NCI-H1105 treated with DMSO at 0.1 percent for 48 hours (cell line): ENCODE measurements around the gene PCNX1.
"Not testable (repeated sequence)": the region's sequence is repeated elsewhere in the genome, so short reads cannot be mapped to it uniquely, and the experiment has no call there.

ENCODE experiments used
- DNase-seq: peaks from one replicate; lab custom pipeline; 2025; lab: John Stamatoyannopoulos, UW

The PCNX1 gene

GRCh38 chr14:71129716-71130490 lies 222.6 kb downstream of the PCNX1 start:
- not testable (repeated sequence) for DNase-seq

DNA sequence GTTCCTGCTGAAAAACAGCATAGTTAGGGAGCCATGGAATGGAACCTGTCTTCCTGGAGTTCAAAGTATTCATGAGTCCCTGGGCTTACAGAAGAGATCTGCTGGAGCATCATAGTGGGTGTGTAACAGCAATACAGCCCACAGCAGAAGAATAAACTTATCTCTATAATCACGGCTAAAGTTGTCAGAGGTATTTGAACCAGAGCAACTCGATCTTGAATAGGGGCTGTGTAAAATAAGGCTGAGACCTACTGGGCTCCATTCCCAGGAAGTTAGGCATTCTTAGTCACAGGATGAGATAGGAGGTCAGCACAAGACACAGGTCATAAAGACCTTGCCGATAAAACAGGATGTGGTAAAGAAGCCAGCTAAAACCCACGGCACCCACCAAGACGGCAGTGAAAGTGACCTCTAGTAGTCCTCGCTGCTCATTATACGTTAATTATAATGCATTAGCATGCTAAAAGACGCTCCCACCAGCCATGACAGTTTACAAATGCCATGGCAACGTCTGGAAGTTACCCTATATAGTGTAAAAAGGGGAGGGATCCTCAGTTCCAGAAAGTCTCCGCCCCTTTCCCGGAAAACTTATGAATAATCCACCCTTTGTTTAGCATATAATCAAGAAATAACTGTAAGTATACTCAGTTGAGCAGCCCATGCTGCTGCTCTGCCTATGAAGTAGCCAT lies 223.4 kb downstream of the PCNX1 start:
- DNase-seq: no peak

GRCh38 chr14:71133296-71133695 lies 226.0 kb downstream of the PCNX1 start:
- DNase-seq: no peak

DNA sequence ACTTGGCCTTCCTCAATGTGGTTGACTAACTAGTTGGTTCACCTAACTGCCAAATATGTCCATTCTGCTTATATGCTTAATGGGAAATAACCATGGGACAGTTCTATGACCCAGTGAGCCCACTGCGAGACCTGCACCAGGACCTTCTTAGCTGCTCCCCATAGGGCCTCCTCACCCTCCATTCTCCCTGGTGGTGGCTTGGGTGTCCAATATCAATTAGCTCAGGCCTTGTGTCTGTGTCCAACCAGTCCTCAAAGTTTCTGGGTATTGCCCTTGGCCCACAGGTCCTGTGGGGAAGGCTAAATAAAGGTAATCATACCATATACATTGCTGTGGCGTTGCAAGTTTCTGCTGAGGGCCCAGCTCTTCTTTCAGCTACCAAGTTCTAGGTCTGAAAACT lies 228.2 kb downstream of the PCNX1 start:
- DNase-seq: no peak

- no peak for DNase-seq
Observed at GRCh38 chr14:71135911-71136310, 228.7 kb downstream of the PCNX1 start.

DNA sequence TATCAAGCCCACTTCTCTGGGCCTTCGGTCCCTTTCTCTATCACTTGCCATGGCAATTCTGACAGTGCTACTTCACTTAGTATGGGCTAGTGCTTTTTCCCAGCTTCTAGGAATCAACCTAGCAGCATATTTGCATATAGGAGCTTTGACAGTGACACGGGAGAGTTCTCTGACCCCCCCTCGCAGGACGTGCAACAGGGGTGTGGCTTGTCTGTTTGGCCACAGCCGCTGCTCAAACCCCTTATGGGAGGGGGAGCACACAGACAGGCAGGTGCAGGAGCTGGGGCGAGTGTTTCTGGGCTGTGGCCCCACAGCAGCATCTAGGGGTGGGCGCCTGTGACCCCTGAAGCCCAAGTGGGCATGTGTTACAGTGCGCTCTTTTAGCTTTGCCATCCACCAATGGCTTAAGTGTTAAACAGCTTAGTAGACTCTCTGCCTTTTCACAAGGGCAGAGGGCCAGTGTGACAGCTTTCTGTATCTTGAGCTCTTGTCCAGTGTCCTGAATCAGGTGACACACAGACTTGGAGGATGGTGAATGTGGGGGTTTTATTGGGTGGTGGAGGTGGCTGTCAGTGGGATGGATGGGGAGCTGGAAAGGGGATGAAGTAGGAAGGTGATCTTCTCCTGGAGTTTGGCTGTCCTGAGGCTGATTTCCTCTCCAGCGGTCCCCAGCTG lies 229.3 kb downstream of the PCNX1 start:
- DNase-seq: no peak

GRCh38 chr14:71137536-71138447 lies 230.5 kb downstream of the PCNX1 start:
- DNase-seq: no peak

- DNase-seq: peak; percentile 17
Observed at GRCh38 chr14:71138448-71139293, 231.4 kb downstream of the PCNX1 start.

GRCh38 chr14:71139294-71139946 lies 232.2 kb downstream of the PCNX1 start:
- no peak for DNase-seq

DNA sequence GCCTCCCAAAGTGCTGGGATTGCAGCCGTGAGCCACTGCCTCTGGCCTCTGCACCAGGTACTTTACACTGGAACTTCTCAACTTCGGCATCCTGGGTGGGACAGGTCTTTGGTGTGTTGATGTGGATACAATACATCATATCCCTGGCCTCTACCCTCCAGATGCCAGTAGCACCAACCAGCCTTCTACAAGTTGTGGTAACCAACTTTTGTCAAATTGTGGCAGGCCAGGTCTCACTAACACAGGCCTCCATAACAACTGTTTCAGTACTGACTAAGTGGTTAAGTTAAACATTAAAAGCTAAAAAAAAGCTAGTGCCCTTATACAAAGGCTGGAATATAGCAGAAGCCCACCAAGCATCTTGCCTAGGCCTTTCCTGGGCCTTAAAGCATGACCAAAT lies 232.9 kb downstream of the PCNX1 start:
- DNase-seq: no peak

GRCh38 chr14:71141701-71142374 lies 234.6 kb downstream of the PCNX1 start:
- DNase-seq: no peak

DNA sequence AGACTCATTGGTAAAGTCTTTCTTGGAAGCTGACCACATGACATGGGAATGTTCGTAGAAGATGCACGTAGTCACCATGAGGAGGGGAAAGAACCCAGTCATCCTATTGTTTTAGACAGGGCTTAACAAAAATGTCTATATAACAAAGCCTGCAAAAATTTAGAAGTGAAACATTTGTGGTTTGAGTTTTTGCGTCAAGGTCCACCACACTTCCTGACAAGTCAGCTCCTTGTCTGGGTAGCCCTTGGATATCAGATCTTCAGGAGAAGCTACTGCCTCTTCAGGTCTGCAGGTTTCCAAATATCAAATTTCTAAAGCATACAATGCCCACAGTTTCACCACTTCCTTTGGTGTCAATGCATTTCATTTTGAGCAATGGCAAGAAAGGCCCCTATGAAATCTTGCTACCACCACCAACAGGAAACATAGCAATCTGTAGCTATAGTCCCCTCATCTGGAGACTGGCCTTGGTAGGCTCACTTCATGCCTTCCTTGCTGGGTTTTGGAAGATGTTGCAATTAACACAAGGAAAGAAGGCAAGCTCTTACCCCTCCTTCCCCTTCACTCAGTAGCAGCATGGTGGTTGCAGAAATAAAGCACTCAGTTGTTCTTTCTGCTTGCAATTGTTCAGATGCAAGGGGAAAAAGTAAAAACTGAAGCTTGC lies 235.2 kb downstream of the PCNX1 start:
- no peak for DNase-seq

GRCh38 chr14:71143381-71144290 lies 236.4 kb downstream of the PCNX1 start:
- DNase-seq: no peak

DNA sequence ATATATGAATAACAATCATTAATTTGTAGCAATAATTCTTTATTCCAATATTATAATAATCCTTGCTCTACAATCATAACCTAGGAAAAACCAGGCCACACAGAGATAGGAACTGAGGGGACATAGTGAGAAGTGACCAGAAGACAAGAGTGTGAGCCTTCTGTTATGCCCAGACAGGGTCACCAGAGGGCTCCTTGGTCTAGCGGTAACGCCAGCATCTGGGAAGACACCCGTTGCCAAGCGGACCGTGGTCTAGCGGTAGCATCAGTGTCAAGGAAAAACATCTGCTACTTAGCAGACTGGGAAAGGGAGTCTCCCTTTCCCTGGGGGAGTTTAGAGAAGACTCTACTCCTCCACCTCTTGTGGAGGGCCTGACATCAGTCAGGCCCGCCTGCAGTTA lies 240.1 kb downstream of the PCNX1 start:
- not testable (repeated sequence) for DNase-seq

DNA sequence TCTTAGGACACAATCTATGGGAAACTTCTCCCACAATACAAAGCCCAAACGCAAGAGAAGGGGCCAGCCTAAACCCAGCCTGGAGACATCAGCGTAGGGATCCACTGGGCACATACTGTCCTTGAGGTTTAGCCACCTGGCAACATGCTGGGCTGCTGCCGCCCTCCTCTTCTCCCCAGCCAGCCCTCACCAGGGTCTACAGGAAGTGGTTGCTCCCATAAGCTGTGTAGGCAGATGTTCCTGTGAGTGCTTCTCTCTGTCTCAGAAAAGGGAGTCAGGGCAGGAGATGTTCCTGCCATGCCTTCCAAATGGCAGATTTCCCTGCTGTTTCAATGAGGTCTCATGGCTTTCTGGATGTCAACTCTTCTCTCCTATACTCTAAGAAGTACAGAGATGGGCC lies 241.4 kb downstream of the PCNX1 start:
- DNase-seq: no peak

- no peak for DNase-seq
Observed at GRCh38 chr14:71150737-71151136, 243.5 kb downstream of the PCNX1 start.

DNA sequence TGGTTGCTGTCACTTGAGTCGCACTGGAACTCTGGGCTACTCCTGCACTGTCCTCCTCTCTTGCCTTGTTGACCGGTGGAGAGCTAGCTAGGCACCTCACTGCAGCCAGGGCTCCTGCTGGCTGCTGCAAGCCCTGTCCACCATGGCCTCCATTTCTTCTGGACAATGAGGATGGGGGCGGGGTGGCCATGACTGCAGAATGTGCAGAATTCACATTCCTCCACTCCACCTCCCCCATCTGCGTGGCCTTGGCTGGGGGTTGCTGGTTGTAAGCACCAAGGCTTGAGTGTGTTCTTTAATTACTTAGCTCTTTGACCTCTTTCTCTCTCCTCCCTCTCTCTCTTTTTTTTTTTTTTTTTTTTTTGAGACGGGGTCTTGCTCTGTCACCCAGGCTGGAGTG lies 248.5 kb downstream of the PCNX1 start:
- no peak for DNase-seq
